H1 (cell line): ENCODE measurements around the gene IFT74. TPM values are rescaled to one million over a fixed set of nuclear protein-coding genes. Genes with fewer than 3 reads are reported as not detected.

ENCODE experiments used
- ASH2L ChIP-seq: fragments of 200-600, 300-600 bp; sonication (generic); IDR thresholded peaks from one replicate; pipeline ENCODE4 v1.7.1; 2017; ENCODE audit warnings: low read length
- BRCA1 ChIP-seq: IDR thresholded peaks from 2 replicates; pipeline ENCODE4 v1.6.1; 2012; ENCODE audit warnings: low read depth, low read length, improper control_type of control experiment
- CHD2 ChIP-seq: IDR thresholded peaks from 2 replicates; pipeline ENCODE4 v1.6.1; 2012; ENCODE audit warnings: low read length, improper control_type of control experiment
- CTBP2 ChIP-seq: IDR thresholded peaks from 2 replicates; pipeline ENCODE4 v1.7.0; 2011; ENCODE audit warnings: borderline replicate concordance, mild to moderate bottlenecking, moderate library complexity, mixed read lengths, low read length; ENCODE audit not compliant: insufficient read depth, insufficient read length
- EGR1 ChIP-seq: IDR thresholded peaks from 2 replicates; pipeline ENCODE4 v1.6.1; 2011; ENCODE audit warnings: low read depth, low read length, borderline replicate concordance
- FOSL1 ChIP-seq: IDR thresholded peaks from 2 replicates; pipeline ENCODE4 v1.6.1; 2011; ENCODE audit warnings: mild to moderate bottlenecking, low read depth, low read length, moderate library complexity; ENCODE audit not compliant: insufficient read depth
- GTF2F1 ChIP-seq: IDR thresholded peaks from 2 replicates; pipeline ENCODE4 v1.6.1; 2012; ENCODE audit warnings: low read depth, low read length, improper control_type of control experiment, borderline replicate concordance
- HDAC6 ChIP-seq: IDR thresholded peaks from one replicate; pipeline ENCODE4 v1.7.1; 2012; ENCODE audit warnings: low read depth, mild to moderate bottlenecking, inconsistent platforms, low read length, moderate library complexity
- JUND ChIP-seq: IDR thresholded peaks from 2 replicates; pipeline ENCODE4 v1.6.1; 2011; ENCODE audit warnings: mild to moderate bottlenecking, improper control_type of control experiment, low read length
- KDM1A ChIP-seq: fragments of 200-600, 300-600 bp; sonication (generic); IDR thresholded peaks from 2 replicates; pipeline ENCODE4 v1.7.1; 2016; ENCODE audit warnings: mild to moderate bottlenecking, low read length, borderline replicate concordance
- NRF1 ChIP-seq: IDR thresholded peaks from 2 replicates; pipeline ENCODE4 v1.6.1; 2011; ENCODE audit warnings: mild to moderate bottlenecking, low read depth, low read length, improper control_type of control experiment
- RFX5 ChIP-seq: IDR thresholded peaks from 2 replicates; pipeline ENCODE4 v1.6.1; 2011; ENCODE audit warnings: low read depth, low read length, improper control_type of control experiment, borderline replicate concordance
- RNF2 ChIP-seq: fragments of 200-900, 300-1000 bp; sonication (generic); IDR thresholded peaks from 2 replicates; pipeline ENCODE4 v1.7.1; 2016; ENCODE audit warnings: borderline replicate concordance, low read depth, mild to moderate bottlenecking, antibody characterized with exemption, low read length; ENCODE audit not compliant: poor library complexity, severe bottlenecking; ENCODE audit errors: missing control alignments
- RXRA ChIP-seq: IDR thresholded peaks from 2 replicates; pipeline ENCODE4 v1.6.1; 2011; ENCODE audit warnings: low read depth, mild to moderate bottlenecking, low read length, moderate library complexity; ENCODE audit not compliant: insufficient read depth
- SIN3A ChIP-seq, 2 experiments: IDR thresholded peaks in 1 of 2; conservative IDR thresholded peaks in 1 of 2; 2 replicates each; pipeline ENCODE4 v1.6.1; 2011 to 2012; ENCODE audit warnings: low read length in 2 of 2, improper control_type of control experiment in 1 of 2, low read depth in 1 of 2, mild to moderate bottlenecking in 1 of 2
- SP1 ChIP-seq: IDR thresholded peaks from 2 replicates; pipeline ENCODE4 v1.6.1; 2011; ENCODE audit warnings: low read depth, low read length
- SP4 ChIP-seq: IDR thresholded peaks from 2 replicates; pipeline ENCODE4 v1.6.1; 2012; ENCODE audit warnings: low read length, inconsistent platforms
- SRF ChIP-seq: IDR thresholded peaks from 2 replicates; pipeline ENCODE4 v1.6.1; 2011; ENCODE audit warnings: mild to moderate bottlenecking, low read depth, low read length, moderate library complexity
- TCF12 ChIP-seq: IDR thresholded peaks from 2 replicates; pipeline ENCODE4 v1.6.1; 2011; ENCODE audit warnings: low read depth, mild to moderate bottlenecking, low read length
- YY1 ChIP-seq: IDR thresholded peaks from 2 replicates; pipeline ENCODE4 v1.6.1; 2011; ENCODE audit warnings: low read depth, mild to moderate bottlenecking, low read length
- polyA plus RNA-seq, 7 experiments: library from polyadenylated mRNA; depleted of rRNA in 3 of 7; stranded (reverse) in 5 of 7; unstranded in 2 of 7; fragments of >200 nt in 5 of 7; fragments of 200-250 nt in 2 of 7; gene quantifications; 1 replicate in 5 of 7; 2 replicates in 1 of 7; 4 replicates in 1 of 7; pipeline versions ENCODE4 v1.2.1 to v1.2.3, GENCODE V29; 2011 to 2013; ENCODE audit warnings: missing spikeins in 2 of 7, mixed read lengths in 2 of 7
- total RNA-seq: library from RNA; stranded (reverse); fragmentation: NEBNext Ultra II Directional; extraction: Animal tissue kit (Norgen Biotek cat#: 25700); gene quantifications from 2 replicates; pipeline ENCODE4 v1.2.1, GENCODE V29; 2021

The IFT74 gene
- total and polyA plus RNA-seq, 2 of the 8 experiments (the other 6 are each of a cell fraction or from before 2014, with no cell fraction given): 4.4 to 17.8 TPM

DNA sequence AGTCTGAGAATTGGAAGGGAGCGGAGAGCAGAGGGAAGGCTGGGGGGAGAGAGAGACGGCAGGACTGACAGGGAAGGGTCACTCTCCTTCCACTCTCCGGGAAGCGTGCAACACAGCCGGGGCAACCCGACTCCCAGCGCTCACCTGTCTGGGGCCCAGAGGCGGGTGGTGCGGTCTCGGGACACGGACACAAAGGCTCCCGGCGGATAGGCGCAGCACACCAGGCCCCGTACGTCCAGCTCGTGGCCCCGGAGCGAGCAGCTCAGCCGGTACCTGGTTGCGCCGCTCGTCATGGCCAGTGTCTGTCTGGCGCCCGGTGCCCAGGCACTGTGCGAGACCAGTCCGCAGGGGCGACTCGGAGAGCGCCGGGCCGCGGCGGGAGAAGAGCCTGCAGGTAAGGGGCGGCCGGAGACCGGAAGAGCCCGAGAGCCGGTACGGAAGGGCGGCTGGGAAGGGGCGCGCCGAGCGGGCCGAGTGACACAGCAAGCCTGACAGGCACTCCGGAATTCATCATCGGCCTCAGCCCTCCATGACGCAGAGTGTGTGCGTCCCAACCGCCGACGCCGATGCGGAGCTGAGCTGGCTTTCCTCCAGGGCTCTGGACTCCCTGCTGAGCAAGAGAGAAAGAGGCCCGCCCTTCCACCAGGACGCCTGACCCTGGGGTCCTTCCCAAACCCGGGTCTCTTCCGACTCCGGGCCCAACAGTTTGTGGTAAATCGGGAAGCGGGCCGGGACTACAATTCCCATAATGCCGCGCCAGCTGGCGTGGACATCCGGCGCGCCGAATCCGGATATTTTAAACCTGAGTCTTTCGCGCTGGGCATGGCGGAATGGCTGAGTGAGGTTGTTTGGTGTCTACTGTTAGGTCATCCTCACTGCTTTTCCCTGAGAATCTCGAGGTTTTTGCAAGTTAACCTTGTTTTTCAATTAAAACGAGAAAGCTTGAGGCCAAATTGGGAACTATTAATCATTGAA, 9.2 kb upstream of the IFT74 start, which contains the start of gene PLAA (continued):
- TF ChIP-seq TCF12 (no peak), SRF (peak; percentile 50; the same call in 1 of the 2 replicates), GTF2F1 (no peak; the same call in 1 of the 2 replicates), RNF2 (no peak), YY1 (peak; percentile 89), CTBP2 (peak; percentile 69), KDM1A (no peak), SIN3A (conservative IDR thresholded peaks at IDR 0.05 in 1 of 2, IDR thresholded peaks at IDR 0.05 in 1 of 2; ENCODE audit: low read depth in 1 of 2, low read length in 2 of 2) (peak; percentile 93 to 94), ASH2L (peak; percentile 95), HDAC6 (no peak), EGR1 (no peak), RXRA (no peak), BRCA1 (no peak; the same call in 1 of the 2 replicates), CHD2 (no peak), SP1 (0 out of 2 replicates have a peak, but pooled peaks have one; percentile 2), FOSL1 (no peak), SP4 (no peak; the same call in 1 of the 2 replicates), NRF1 (no peak), RFX5 (peak; percentile 3; the same call in 1 of the 2 replicates), JUND (no peak)
